AG09309 (cell line): ENCODE measurements around the gene C12orf57.

ENCODE experiments used
- DNase-seq: peaks from one replicate; pipeline ENCODE4 v3.0.0-alpha.2; 2010; ENCODE audit warnings: low read depth
- H3K4me3 ChIP-seq: 2 replicates; pipeline ENCODE4 v1.5.1; 2011; ENCODE audit warnings: mild to moderate bottlenecking, low read depth, low read length, moderate library complexity; ENCODE audit not compliant: control insufficient read depth
- CTCF ChIP-seq: IDR thresholded peaks from 2 replicates; pipeline ENCODE4 v1.5.1; 2011; ENCODE audit warnings: mild to moderate bottlenecking, low read depth, low read length, inconsistent platforms; ENCODE audit not compliant: insufficient read depth, control insufficient read depth; ENCODE audit errors: missing control alignments

Gene C12orf57

GRCh38 chr12:6962285-6963015, 18.6 kb downstream of the C12orf57 start:
- H3K4me3 ChIP-seq = no peak overlapping the region

GRCh38 chr12:6963016-6963731, 19.4 kb downstream of the C12orf57 start:
- no peak for TF ChIP-seq CTCF
- no peak overlapping the region for H3K4me3 ChIP-seq
- DNase-seq = no peak

More at GRCh38 chr12:6962285-6963015, 18.6 kb downstream of the C12orf57 start:
- DNase-seq = no peak
- TF ChIP-seq CTCF = no peak

GRCh38 chr12:6963791-6964413, 20.1 kb downstream of the C12orf57 start:
- no peak for TF ChIP-seq CTCF
- H3K4me3 ChIP-seq = no peak overlapping the region
- DNase-seq = no peak

DNA sequence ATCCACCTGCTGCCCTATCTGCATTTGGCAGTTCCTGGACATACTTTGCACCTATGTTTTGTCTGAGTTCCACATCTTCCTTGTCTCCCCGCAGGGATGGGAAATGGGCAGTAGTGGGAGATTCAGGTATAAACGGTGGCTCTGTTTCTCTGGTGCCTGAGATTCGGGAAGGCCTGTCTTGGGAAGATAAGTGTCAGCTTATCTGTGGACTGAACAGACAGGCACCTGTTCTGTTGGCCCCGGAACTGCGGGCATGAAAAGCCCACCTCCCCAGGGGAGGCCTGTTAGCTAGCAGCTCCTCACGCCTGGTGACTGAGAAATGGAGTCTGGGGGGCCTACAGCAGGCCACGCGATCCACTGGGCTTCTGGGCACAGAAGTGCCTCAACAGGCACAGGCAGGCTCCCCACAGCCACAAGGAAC, 20.8 kb downstream of the C12orf57 start:
- H3K4me3 ChIP-seq = no peak overlapping the region
- no peak for TF ChIP-seq CTCF
- no peak for DNase-seq

DNA sequence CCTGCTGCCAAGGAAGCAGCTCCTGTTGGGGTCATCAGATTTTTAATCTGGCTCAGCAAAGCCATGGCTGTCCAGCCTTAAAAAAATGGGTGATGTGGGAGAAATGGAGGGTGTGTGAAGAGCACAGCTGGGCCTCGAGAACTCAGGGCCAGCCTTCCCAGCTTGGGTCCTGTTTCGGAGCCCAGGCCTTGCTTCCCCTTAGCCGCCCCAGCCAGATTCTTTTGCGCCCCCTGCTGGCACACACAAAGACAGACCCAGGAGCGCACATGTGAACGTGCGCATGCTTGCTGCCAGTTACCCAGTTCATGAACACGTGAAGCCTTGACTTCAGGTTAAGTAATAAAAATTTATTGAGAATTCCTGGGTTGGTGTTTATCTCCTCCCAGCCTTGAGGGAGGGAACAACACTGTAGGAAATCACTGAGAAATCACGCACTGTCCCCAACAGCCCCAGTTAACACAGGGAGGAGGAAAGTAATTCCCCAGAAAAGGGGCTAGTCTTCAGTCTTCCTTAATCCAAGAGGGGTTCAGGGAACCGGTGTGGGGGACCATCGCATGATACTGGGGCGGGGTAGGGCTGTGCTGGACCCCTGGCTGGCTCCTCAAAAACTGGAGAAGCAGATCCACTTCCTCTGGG, 21.3 kb downstream of the C12orf57 start:
- TF ChIP-seq CTCF = peak; percentile 94
- no peak overlapping the region for H3K4me3 ChIP-seq
- peak; percentile 55 for DNase-seq

DNA sequence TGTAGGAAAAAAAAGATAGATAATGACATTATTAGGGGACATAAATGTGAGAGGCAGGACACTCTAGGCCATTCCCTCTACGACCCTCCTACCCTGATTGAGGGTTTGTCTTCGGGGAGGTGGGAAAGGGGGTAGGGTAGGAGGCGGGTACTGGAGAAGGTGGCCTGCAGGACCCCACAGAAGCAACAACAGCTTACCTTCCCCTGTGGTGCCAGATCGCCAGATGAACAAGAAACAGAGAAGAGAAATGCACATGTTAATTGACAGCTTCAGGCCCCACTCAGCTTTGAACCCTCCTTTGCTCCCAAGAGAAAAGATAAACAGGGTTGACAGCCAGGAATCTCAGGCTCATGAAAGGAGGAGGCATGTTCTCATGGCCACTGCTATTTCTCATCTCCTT, 21.9 kb downstream of the C12orf57 start:
- TF ChIP-seq CTCF = no peak
- DNase-seq = no peak
- H3K4me3 ChIP-seq = no peak overlapping the region
